IPS-15b (cell line): ENCODE results near the gene SPATA13.
A peak's percentile ranks its signal among the peaks of the same experiment; 100 is the strongest.

Experiments
- H3K27me3 ChIP-seq: one replicate; pipeline ENCODE4 v1.6.1; 2013; ENCODE audit warnings: low read length; ENCODE audit not compliant: control insufficient read depth, insufficient read depth
- H3K36me3 ChIP-seq: one replicate; pipeline ENCODE4 v1.6.1; 2013; ENCODE audit warnings: low read length; ENCODE audit not compliant: control insufficient read depth, insufficient read depth
- H3K4me1 ChIP-seq: one replicate; pipeline ENCODE4 v1.6.1; 2013; ENCODE audit warnings: mild to moderate bottlenecking, low read length; ENCODE audit not compliant: control insufficient read depth, insufficient read depth
- H3K4me3 ChIP-seq: one replicate; pipeline ENCODE4 v1.5.1; 2013; ENCODE audit warnings: low read depth, low read length
- H3K9ac ChIP-seq: one replicate; pipeline ENCODE4 v1.6.1; 2013; ENCODE audit warnings: low read depth, mild to moderate bottlenecking, low read length
- H3K9me3 ChIP-seq: one replicate; pipeline ENCODE4 v1.6.1; 2013; ENCODE audit warnings: mild to moderate bottlenecking, low read length; ENCODE audit not compliant: control insufficient read depth, insufficient read depth

The SPATA13 gene

DNA sequence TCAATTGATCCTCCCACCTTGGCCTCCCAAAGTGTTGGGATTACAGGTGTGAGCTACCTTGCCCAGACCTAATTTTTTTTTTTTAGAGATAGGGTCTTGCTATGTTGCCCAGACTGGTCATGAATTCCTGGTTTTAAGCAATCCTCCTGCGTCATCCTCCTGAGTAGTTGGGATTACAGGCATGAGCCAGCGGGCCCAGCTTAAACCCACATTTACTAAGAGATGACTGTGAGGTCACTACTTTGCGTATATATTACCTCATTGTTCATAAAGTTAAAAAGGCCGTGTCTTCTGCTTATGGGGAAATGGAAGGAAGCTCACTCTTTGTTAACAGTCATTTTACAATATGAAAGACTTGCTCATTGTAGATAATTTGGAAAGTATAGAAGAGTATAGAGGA lies 109.3 kb downstream of the SPATA13 start:
- no peak overlapping the region for H3K4me3 ChIP-seq
- no peaks in the 10 kb centered on the region for H3K36me3 ChIP-seq
- no peak overlapping the region for H3K9ac ChIP-seq
- no peaks in the 10 kb centered on the region for H3K27me3 ChIP-seq
- no peaks in the 10 kb centered on the region for H3K9me3 ChIP-seq
- peaks cover 2% of the 10 kb centered on the region for H3K4me1 ChIP-seq

DNA sequence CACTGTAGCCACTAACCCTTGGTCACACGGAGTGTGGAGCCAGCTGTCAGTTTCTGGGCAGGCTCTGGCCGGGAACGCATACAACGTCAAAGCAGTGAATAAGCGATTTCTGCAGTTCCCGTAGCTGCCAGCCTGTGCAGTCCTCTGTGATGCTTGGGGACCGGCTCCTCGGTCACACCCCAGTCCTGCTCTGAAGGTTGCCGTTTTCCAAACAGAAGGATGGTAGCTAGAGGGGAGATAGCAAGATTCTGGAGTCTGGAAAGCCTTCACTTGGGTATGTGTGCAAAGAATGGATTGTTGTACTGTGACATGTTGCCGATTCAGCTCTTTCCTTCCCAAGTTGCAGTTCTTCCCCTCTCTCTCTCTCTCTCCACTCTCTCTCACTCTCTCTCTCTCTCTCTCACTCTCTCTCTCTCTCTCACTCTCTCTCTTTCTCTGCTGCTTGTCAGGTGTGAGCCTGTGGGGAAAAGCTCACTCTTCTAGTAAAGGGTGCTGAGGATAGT lies 110.2 kb downstream of the SPATA13 start:
- no peak overlapping the region for H3K4me3 ChIP-seq
- H3K36me3 ChIP-seq: no peaks in the 10 kb centered on the region
- H3K9me3 ChIP-seq: no peaks in the 10 kb centered on the region
- H3K4me1 ChIP-seq: peaks cover 2% of the 10 kb centered on the region
- no peak overlapping the region for H3K9ac ChIP-seq
- no peaks in the 10 kb centered on the region for H3K27me3 ChIP-seq

- peaks cover 2% of the 10 kb centered on the region for H3K4me1 ChIP-seq
- H3K9ac ChIP-seq: no peak overlapping the region
- H3K4me3 ChIP-seq: no peak overlapping the region
Measured at GRCh38 chr13:24271231-24271600, 110.7 kb downstream of the SPATA13 start.

GRCh38 chr13:24271601-24272451 lies 111.3 kb downstream of the SPATA13 start:
- Histone ChIP-seq H3K4me3 (no peak overlapping the region), H3K9me3 (no peaks in the 10 kb centered on the region), H3K27me3 (no peaks in the 10 kb centered on the region), H3K9ac (peak overlapping the region; percentile 65), H3K36me3 (no peaks in the 10 kb centered on the region), H3K4me1 (peaks cover 2% of the 10 kb centered on the region)

More at GRCh38 chr13:24271231-24271600, 110.7 kb downstream of the SPATA13 start:
- H3K27me3 ChIP-seq: no peaks in the 10 kb centered on the region
- H3K9me3 ChIP-seq: no peaks in the 10 kb centered on the region
- H3K36me3 ChIP-seq: no peaks in the 10 kb centered on the region

DNA sequence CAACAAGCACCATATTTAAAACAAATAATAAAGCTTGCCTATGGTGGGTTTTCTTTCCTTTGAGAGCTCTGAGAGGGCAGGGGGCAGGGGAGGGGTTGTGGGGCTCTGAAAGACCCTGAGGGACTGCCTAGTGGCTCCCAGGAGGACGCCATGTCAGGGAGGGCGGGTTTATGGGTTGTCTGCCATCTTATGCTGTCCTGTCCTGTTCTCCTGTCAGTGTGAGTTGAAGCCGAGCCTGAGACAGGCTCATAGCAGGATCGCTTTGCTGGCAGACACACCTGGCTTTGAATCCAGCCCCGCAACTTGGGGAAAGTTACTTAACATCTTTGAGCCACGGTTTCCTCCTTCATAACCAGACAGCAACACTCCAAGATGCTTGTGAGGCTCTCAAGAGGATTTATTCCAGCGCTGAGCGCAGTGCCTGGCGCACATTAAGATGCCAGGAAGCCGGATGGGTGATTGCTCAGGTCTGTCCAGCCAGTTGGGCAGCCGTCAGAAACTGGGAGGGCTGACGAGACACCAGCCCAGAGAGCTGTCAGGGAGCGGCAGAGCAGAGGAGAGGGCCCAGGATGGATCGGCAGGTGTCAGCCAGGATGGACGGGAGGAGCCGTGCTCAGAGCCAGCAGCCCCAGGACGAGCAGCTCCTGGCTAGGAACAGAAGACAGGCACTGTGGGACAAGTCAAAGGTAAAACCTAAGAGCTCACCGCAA lies 112.1 kb downstream of the SPATA13 start:
- no peaks in the 10 kb centered on the region for H3K36me3 ChIP-seq
- peak overlapping the region; percentile 65 for H3K9ac ChIP-seq
- peaks cover 2% of the 10 kb centered on the region for H3K4me1 ChIP-seq
- H3K9me3 ChIP-seq: no peaks in the 10 kb centered on the region
- no peak overlapping the region for H3K4me3 ChIP-seq
- no peaks in the 10 kb centered on the region for H3K27me3 ChIP-seq

DNA sequence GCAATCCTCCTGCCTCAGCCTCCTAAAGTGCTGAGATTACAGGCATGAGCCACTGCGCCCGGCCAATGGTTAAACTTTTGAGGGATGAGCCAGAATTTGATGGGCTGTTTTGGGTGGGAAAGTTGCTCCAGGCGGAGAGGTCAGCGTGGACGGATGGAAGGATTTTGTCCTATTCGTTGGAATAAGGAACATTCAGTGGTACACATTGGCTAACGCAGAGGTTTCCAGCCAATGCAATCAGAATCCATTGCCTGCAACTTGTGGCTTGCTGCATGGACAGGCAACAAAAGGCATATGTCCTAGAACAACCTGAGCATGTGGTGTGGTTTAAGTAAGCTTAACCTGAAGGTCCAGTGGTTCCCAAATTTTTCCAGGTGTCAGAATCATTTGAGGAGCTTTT lies 113.4 kb downstream of the SPATA13 start:
- Histone ChIP-seq H3K4me3 (no peak overlapping the region), H3K4me1 (peaks cover 2% of the 10 kb centered on the region), H3K9ac (no peak overlapping the region)

DNA sequence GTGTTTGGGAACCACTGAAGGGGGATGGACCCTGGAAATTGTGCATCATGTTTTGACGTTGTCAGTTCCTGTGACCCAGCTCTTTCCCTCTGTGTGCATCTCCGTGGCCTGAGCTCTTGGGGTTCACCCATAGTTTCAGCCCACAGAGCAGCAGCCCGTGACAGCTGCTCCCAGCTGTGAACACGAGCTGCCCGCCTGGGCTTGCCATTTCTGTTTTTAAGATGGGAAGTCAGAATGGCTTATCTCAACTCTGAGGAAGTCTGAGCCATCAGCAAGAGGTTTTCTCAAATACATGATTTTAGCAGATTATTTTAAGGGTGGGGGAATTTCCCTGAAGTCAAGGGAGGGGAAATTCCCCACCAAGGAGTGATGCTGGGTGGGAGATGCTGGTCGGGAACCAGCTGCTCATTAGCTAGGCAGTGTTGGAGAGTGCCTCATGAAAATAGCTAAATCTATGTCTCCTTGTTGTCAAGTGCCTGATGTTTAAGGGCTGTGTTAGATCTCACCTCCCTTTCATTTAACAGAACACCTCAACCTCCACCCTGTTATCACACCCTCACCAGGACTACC lies 114.0 kb downstream of the SPATA13 start:
- H3K9ac ChIP-seq: no peak overlapping the region
- no peaks in the 10 kb centered on the region for H3K36me3 ChIP-seq
- no peaks in the 10 kb centered on the region for H3K9me3 ChIP-seq
- no peaks in the 10 kb centered on the region for H3K27me3 ChIP-seq
- no peak overlapping the region for H3K4me3 ChIP-seq
- peaks cover 2% of the 10 kb centered on the region for H3K4me1 ChIP-seq

More for the DNA sequence above, 113.4 kb downstream of the SPATA13 start:
- H3K27me3 ChIP-seq: no peaks in the 10 kb centered on the region
- no peaks in the 10 kb centered on the region for H3K36me3 ChIP-seq
- H3K9me3 ChIP-seq: no peaks in the 10 kb centered on the region

DNA sequence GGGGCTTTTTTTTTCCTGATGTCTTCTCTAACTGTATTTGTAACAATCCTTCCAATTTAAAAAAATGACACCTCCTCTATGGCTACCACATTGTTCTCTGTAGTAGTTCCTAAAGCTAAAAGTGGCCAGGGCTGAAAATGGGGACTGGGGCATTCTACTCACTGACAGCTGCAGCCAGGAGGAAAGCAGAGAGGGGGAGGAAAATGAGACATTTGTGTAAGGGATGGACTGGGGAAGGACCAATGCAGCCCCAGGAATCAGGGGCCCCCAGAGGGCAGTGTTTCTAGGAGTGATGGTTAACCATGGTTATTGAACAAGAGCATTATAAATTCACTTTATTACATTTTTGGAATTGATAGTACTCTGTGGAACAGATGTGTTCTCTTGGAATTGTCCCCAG lies 114.5 kb downstream of the SPATA13 start:
- H3K27me3 ChIP-seq: no peaks in the 10 kb centered on the region
- no peaks in the 10 kb centered on the region for H3K9me3 ChIP-seq
- H3K9ac ChIP-seq: no peak overlapping the region
- H3K4me1 ChIP-seq: peaks cover 2% of the 10 kb centered on the region
- no peaks in the 10 kb centered on the region for H3K36me3 ChIP-seq
- H3K4me3 ChIP-seq: no peak overlapping the region

DNA sequence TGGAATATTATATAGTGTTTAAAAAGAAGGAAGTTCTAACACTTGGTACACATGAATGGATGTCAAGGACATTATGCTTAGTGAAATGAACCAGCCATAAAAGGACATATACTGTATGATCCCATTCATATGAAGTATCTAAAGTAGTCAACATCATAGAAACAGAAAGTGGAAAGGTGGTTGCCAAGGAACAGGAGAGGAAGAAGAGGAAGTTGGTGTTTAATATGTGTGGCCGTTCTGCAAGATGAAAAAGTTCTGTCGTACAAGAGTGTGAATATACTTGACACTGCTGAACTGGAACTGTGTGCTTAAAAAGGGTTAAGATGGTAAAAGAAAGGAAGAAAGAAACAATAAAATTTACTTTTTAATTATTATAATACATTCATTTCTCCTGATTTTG lies 115.8 kb downstream of the SPATA13 start:
- H3K4me1 ChIP-seq: peaks cover 2% of the 10 kb centered on the region
- H3K4me3 ChIP-seq: no peak overlapping the region
- no peak overlapping the region for H3K9ac ChIP-seq
- no peaks in the 10 kb centered on the region for H3K9me3 ChIP-seq
- H3K36me3 ChIP-seq: no peaks in the 10 kb centered on the region
- H3K27me3 ChIP-seq: no peaks in the 10 kb centered on the region

- no peaks in the 10 kb centered on the region for H3K9me3 ChIP-seq
- H3K4me1 ChIP-seq: peaks cover 2% of the 10 kb centered on the region
- H3K9ac ChIP-seq: no peak overlapping the region
- no peak overlapping the region for H3K4me3 ChIP-seq
- H3K27me3 ChIP-seq: no peaks in the 10 kb centered on the region
- H3K36me3 ChIP-seq: no peaks in the 10 kb centered on the region
Measured at GRCh38 chr13:24276861-24277260, 116.3 kb downstream of the SPATA13 start.

GRCh38 chr13:24277761-24278160 lies 117.2 kb downstream of the SPATA13 start:
- no peaks in the 10 kb centered on the region for H3K27me3 ChIP-seq
- no peaks in the 10 kb centered on the region for H3K9me3 ChIP-seq
- H3K4me1 ChIP-seq: peaks cover 2% of the 10 kb centered on the region
- no peak overlapping the region for H3K9ac ChIP-seq
- no peak overlapping the region for H3K4me3 ChIP-seq
- H3K36me3 ChIP-seq: no peaks in the 10 kb centered on the region
